AG04450 (cell line): ENCODE measurements around the gene GOLGA6C. TPM values are rescaled to one million over a fixed set of nuclear protein-coding genes. Genes with fewer than 3 reads are reported as not detected.
"Not testable (repeated sequence)": the region's sequence is repeated elsewhere in the genome, so short reads cannot be mapped to it uniquely, and the experiment has no call there.

ENCODE experiments used
- CTCF ChIA-PET: fragments of 300-600, 350-600 bp; formaldehyde crosslinking; extraction: SDS; loops from one replicate; lab custom pipeline; 2022; ENCODE audit warnings: antibody characterized with exemption, inconsistent platforms; lab: Charles Lee
- POLR2A ChIA-PET: fragments of 350-600 bp; formaldehyde crosslinking; extraction: SDS; loops from one replicate; lab custom pipeline; 2021; ENCODE audit warnings: antibody characterized with exemption, inconsistent platforms; lab: Yijun Ruan, JAX
- DNase-seq: peaks from one replicate; pipeline ENCODE4 v3.0.0-alpha.2; 2011; ENCODE audit warnings: low read depth, low spot score
- H3K27ac ChIP-seq: one replicate; pipeline ENCODE4 v1.5.1; 2012; ENCODE audit warnings: low read depth, low read length, control low read depth
- H3K27me3 ChIP-seq: one replicate; pipeline ENCODE4 v1.6.0; 2012; ENCODE audit warnings: low read length; ENCODE audit not compliant: control insufficient read depth, insufficient read depth
- H3K4me3 ChIP-seq: 2 replicates; pipeline ENCODE4 v1.5.1; 2011; ENCODE audit warnings: mild to moderate bottlenecking, low read depth, low read length, control low read depth
- H3K9me3 ChIP-seq: 2 replicates; pipeline ENCODE4 v1.5.1; 2012; ENCODE audit warnings: low read length; ENCODE audit not compliant: control insufficient read depth, insufficient read depth
- polyA plus RNA-seq: library from polyadenylated mRNA; depleted of rRNA; stranded (reverse); fragments of >200 nt; gene quantifications from 2 replicates; pipeline ENCODE4 v1.2.3, GENCODE V29; 2011; rRNA removed
- small RNA-seq: library from RNA; depleted of rRNA; stranded (forward); fragments of <200 nt; gene quantifications from one replicate; pipeline ENCODE3, GENCODE V24; 2012; ENCODE audit warnings: low read depth; ENCODE audit not compliant: insufficient read length
- TF ChIP-seq, protein P1 (sequence below): IDR thresholded peaks from 2 replicates; pipeline ENCODE4 v1.5.1; 2011; ENCODE audit warnings: low read depth, low read length, control low read depth, inconsistent platforms

Gene GOLGA6C
- polyA plus RNA-seq, 1 experiment = not detected

DNA sequence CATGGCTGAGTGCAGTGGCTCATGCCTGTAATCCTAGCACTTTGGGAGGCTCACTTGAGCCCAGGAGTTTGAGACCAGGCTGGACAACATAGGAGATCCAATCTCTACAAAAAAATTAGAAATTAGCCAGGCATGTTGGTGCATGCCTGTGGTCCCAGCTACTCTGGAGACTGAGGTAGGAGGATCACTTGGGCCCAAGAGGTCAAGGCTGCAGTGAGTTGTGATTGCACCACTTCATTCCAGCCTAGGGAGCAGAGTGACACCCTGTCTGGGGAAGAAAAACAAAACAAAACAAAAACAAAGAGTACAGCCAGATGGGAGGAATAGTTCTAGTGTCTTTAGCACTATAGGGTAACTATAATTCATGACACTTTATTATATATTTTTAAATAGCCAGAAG is 51.6 kb downstream of the GOLGA6C start:
- POLR2A ChIA-PET = no interaction called here
- CTCF ChIA-PET = no interaction called here
- Histone ChIP-seq H3K27me3 (peaks cover 28% of the 10 kb centered on the region), H3K9me3 (no peaks in the 10 kb centered on the region), H3K4me3 (no peak overlapping the region), H3K27ac (no peak overlapping the region)
- no peak for DNase-seq
- TF ChIP-seq, protein P1, sequence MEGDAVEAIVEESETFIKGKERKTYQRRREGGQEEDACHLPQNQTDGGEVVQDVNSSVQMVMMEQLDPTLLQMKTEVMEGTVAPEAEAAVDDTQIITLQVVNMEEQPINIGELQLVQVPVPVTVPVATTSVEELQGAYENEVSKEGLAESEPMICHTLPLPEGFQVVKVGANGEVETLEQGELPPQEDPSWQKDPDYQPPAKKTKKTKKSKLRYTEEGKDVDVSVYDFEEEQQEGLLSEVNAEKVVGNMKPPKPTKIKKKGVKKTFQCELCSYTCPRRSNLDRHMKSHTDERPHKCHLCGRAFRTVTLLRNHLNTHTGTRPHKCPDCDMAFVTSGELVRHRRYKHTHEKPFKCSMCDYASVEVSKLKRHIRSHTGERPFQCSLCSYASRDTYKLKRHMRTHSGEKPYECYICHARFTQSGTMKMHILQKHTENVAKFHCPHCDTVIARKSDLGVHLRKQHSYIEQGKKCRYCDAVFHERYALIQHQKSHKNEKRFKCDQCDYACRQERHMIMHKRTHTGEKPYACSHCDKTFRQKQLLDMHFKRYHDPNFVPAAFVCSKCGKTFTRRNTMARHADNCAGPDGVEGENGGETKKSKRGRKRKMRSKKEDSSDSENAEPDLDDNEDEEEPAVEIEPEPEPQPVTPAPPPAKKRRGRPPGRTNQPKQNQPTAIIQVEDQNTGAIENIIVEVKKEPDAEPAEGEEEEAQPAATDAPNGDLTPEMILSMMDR = no peak

DNA sequence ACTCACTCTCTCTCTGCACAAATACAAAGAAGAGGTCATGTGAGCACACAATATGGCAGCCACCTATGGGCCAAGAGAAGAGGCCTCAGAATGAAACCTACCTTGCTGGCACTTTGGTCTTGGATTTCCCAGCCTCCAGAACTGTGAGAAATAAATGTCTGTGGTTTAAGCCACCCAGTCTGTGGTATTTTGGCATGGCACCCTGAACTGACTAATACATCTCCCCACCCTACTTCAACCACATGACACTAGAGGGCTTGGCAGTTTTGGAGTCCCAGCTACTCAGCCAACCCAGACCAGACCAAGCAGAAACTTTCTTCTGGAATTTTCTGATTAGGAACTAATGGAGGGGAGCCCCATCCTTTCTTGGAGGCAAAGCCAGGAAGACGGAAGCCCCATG is 54.4 kb downstream of the GOLGA6C start:
- H3K27ac ChIP-seq, CTCF ChIA-PET, DNase-seq, POLR2A ChIA-PET, H3K9me3 ChIP-seq, H3K4me3 ChIP-seq: not testable (repeated sequence)
- H3K27me3 ChIP-seq = peaks cover 25% of the 10 kb centered on the region

DNA sequence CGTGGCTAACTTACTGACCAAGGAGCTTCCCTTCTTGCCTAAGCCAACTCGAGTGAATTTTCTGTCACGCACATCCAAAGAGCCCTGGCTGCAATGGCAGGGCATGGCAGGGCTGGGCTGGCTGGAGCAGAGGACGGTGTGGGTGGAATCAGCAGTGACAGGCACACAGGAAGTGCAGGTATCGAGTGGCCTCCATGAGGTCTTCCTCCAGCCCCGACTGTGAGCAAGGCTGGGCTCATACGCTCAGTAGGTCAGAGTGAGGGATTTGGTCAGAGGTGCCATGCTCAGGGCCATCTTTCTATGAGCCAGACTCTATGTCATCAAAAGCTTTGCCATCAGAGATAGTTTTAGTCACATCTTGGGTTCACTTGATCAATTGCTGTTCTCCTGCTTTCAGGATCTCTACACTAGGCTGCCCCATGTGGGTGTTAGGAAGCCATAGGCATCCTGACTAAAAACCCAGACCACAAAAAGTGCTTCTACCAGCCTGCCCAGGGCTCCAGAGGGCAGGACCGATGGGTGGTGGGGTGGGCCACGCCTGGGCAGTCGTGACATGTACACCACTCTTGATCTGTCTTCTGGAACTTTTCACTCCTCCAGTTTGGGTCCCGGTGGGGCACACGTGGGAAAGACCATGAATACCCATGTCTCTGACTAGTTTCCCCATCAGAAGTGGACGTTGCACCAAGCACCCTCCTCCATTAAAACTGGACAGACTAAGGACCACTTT is 55.1 kb downstream of the GOLGA6C start:
- ChIA-PET CTCF (no interaction called here), POLR2A (interaction anchor here (0.6 kb wide), 1 partner anchor 496 kb away, joined by 7 read pairs; no protein-coding TSS in a partner anchor)
- TF ChIP-seq, protein P1 = no peak
- peaks cover 19% of the 10 kb centered on the region for H3K27me3 ChIP-seq
- no peak for DNase-seq
- H3K4me3 ChIP-seq = no peak overlapping the region
- no peaks in the 10 kb centered on the region for H3K9me3 ChIP-seq
- no peak overlapping the region for H3K27ac ChIP-seq

DNA sequence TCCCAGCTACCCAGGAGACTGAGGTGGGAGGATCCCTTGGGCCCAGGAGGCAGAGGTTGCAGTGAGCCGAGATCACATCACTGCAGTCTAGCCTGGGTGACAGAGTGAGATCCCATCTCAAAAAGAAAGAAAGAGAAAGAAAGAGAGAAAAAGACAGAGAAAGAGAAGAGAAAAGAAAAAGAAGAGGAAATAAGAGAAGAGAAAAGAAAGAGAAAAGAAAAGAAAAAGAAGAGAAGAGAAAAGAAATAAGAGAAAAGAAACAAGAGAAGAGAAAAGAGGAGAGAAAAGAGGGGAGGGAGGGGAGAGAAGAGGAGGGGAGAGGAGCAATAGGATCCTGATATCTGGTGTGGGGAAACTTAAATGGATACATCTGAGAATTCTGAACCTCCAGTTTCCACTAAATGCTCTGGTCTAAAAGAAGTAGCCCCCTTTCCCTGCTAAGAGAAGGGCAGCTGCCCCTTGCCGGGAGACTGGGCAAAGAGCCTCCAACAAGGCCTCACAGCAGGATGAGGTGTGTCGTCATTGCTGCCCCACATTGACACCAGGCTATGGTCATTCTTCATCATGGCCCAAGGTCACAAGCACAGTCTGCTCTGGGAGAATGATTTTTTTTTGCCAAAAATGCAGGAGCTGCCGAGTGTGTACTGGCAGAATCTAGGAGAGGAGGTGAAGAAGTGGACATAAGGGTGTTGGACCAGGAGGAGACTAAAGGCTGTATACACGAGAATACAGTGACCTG is 56.6 kb downstream of the GOLGA6C start:
- CTCF ChIA-PET = no interaction called here
- H3K27me3 ChIP-seq = peaks cover 10% of the 10 kb centered on the region
- no peak for DNase-seq

DNA sequence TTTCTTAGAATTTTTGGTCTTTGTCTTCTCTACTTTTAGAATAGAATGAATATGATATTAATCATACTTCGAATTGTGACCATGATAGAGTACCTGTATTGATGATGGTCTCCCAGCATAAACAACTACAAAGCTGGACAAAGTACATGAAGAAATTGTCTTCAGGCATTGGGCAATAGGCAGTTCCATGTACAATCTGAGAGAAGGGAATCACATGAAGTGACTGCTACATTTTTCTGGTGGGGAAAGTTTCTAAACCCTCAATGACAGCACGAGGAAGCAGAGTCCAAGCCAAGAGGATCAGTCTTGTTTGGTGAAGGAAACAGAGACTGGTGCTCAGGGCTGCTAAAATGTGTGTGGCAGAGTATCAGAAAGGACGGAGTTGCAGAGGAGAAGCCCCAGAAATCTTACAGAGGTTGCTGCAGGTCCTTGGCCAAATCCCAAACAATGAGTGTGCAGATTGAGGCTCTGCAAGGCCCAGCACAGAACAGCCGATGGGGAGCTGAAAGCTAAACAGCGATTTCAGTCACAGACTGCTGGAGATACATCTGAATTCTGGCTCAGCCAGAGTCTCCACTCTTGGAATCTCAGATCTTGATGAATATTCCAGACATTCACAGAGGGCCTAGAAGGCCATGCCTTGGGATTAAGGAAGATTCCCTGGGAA is 61.2 kb downstream of the GOLGA6C start:
- POLR2A ChIA-PET, CTCF ChIA-PET, H3K4me3 ChIP-seq, H3K9me3 ChIP-seq, H3K27ac ChIP-seq, DNase-seq: not testable (repeated sequence)
- peaks cover 20% of the 10 kb centered on the region for H3K27me3 ChIP-seq

More for the DNA sequence above, 56.6 kb downstream of the GOLGA6C start:
- POLR2A ChIA-PET = no interaction called here
- Histone ChIP-seq H3K9me3 (no peaks in the 10 kb centered on the region), H3K27ac (no peak overlapping the region), H3K4me3 (no peak overlapping the region)
- TF ChIP-seq, protein P1 = no peak

Small RNA genes lying within 50 kb of the gene (small RNA-seq; reads per million reads assigned to genes)
- gene AC068338.1 (not detected), gene RN7SL327P (not detected), gene RN7SL489P (not detected)

Other genes with a start within 250 kb of the GOLGA6C start
- 5.5 and 7.1 TPM in 2 replicates for gene PPCDC, start 234.7 kb upstream of the GOLGA6C start, polyA plus RNA-seq
- gene C15orf39, start 56.5 kb upstream of the GOLGA6C start, polyA plus RNA-seq = 2.1 and 3.3 TPM in 2 replicates
- gene GOLGA6D, start 24.5 kb downstream of the GOLGA6C start, polyA plus RNA-seq = not detected in 2 replicates
- gene COMMD4, start 77.7 kb downstream of the GOLGA6C start, polyA plus RNA-seq = 52.4 and 73.4 TPM in 2 replicates
- gene NEIL1, start 88.7 kb downstream of the GOLGA6C start, polyA plus RNA-seq = 1.1 and 2.0 TPM in 2 replicates
- 32.5 and 37.9 TPM in 2 replicates for gene MAN2C1, start 110.3 kb downstream of the GOLGA6C start, polyA plus RNA-seq
- gene SIN3A, start 193.4 kb downstream of the GOLGA6C start, polyA plus RNA-seq = 27.4 and 28.0 TPM in 2 replicates